Nephron (organoid): Measurements from ENCODE around the gene LRRTM2.

Experiments
- H3K27ac Mint-ChIP-seq, 3 experiments: 2 replicates each; pipeline ENCODE4 v1.8.0; 2020; ENCODE audit warnings: mixed read lengths in 3 of 3, mild to moderate bottlenecking in 2 of 3, moderate library complexity in 1 of 3
- H3K27me3 Mint-ChIP-seq: 2 replicates; pipeline ENCODE4 v1.8.0; 2021; ENCODE audit warnings: low read depth, mild to moderate bottlenecking, moderate library complexity, mixed read lengths
- H3K36me3 Mint-ChIP-seq: 2 replicates; pipeline ENCODE4 v1.8.0; 2020; ENCODE audit warnings: low read depth, mixed read lengths
- H3K4me1 Mint-ChIP-seq: 2 replicates; pipeline ENCODE4 v1.8.0; 2020; ENCODE audit warnings: mixed read lengths
- H3K4me3 Mint-ChIP-seq, 3 experiments: 2 replicates each; pipeline ENCODE4 v1.8.0; 2020; ENCODE audit warnings: mild to moderate bottlenecking in 3 of 3, mixed read lengths in 3 of 3, moderate library complexity in 2 of 3
- H3K9me3 Mint-ChIP-seq: 2 replicates; pipeline ENCODE4 v1.8.0; 2020; ENCODE audit warnings: mixed read lengths
- CTCF ChIP-seq, 3 experiments: fragments of 200-600 bp; sonication (generic); IDR thresholded peaks; one replicate each; pipeline ENCODE4 v1.5.0; 2021; ENCODE audit warnings: antibody characterized with exemption in 3 of 3; ENCODE audit not compliant: unreplicated experiment in 3 of 3

Gene LRRTM2

GRCh38 chr5:138878437-138879235 lies 3.5 kb upstream of the LRRTM2 start:
- TF ChIP-seq CTCF (IDR thresholded peaks at IDR 0.05; ENCODE audit: unreplicated experiment in 3 of 3) = no peak
- H3K4me3 Mint-ChIP-seq = no peak overlapping the region
- H3K27me3 Mint-ChIP-seq = no peaks in the 10 kb centered on the region
- H3K36me3 Mint-ChIP-seq = peaks cover 28% of the 10 kb centered on the region
- H3K4me1 Mint-ChIP-seq = peaks cover 41% of the 10 kb centered on the region
- H3K27ac Mint-ChIP-seq = no peak overlapping the region
- no peaks in the 10 kb centered on the region for H3K9me3 Mint-ChIP-seq

DNA sequence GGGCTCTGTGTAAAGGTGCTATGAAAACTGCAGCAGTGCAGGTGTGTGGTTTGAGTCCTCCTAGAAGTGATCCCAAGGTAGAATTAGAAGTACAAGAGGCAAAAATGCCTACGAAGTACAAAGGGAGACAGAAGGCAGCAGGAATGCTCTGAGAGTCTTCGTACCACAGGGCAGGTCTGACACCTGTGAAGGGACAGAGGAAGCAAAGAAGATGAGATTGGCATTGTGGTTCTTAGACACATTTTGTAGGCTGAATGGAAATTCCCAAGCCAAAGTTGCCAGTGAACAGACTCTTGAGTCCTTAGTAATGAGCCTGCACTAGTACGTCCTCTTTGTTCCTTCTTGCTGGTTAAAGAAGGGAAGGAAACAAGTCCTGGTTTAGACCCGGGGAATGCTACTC lies 1.7 kb upstream of the LRRTM2 start:
- peaks cover 24% of the 10 kb centered on the region for H3K36me3 Mint-ChIP-seq
- H3K9me3 Mint-ChIP-seq = no peaks in the 10 kb centered on the region
- TF ChIP-seq CTCF (IDR thresholded peaks at IDR 0.05; ENCODE audit: unreplicated experiment in 3 of 3) = no peak
- no peaks in the 10 kb centered on the region for H3K27me3 Mint-ChIP-seq
- H3K27ac Mint-ChIP-seq = no peak overlapping the region
- H3K4me1 Mint-ChIP-seq = peaks cover 53% of the 10 kb centered on the region
- H3K4me3 Mint-ChIP-seq = no peak overlapping the region

- no peaks in the 10 kb centered on the region for H3K27me3 Mint-ChIP-seq
- no peaks in the 10 kb centered on the region for H3K9me3 Mint-ChIP-seq
- H3K4me3 Mint-ChIP-seq = no peak overlapping the region
- H3K4me1 Mint-ChIP-seq = peaks cover 56% of the 10 kb centered on the region
- H3K36me3 Mint-ChIP-seq = peaks cover 23% of the 10 kb centered on the region
- no peak for TF ChIP-seq CTCF (IDR thresholded peaks at IDR 0.05; ENCODE audit: unreplicated experiment in 3 of 3)
- peak overlapping the region; percentile 22 to 87 (median 62) for H3K27ac Mint-ChIP-seq
Observed at GRCh38 chr5:138875946-138876345, 811 bp upstream of the LRRTM2 start.

DNA sequence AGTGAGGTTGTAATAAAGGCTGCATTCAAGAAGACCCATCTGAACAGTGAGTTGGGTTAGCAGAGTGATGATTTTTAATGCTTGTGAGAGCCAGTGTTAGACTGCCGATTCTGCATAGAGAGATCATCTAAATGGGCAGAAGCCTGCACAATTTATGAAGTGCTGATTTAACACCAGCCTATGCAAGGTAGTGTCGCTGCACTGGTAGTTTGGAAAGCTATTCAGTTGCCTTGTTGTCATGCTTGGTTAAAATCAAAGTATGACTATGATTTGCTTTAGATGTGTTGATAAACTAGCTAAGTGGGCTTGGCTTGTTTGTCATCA lies 379 bp upstream of the LRRTM2 start:
- Mint-ChIP-seq H3K36me3 (peaks cover 19% of the 10 kb centered on the region), H3K9me3 (no peaks in the 10 kb centered on the region), H3K4me3 (peak overlapping the region in 1 of 3 experiments; percentile 77), H3K4me1 (peaks cover 56% of the 10 kb centered on the region), H3K27ac (peak overlapping the region; percentile 62 to 87 (median 62)), H3K27me3 (no peaks in the 10 kb centered on the region)
- no peak for TF ChIP-seq CTCF (IDR thresholded peaks at IDR 0.05; ENCODE audit: unreplicated experiment in 3 of 3)

DNA sequence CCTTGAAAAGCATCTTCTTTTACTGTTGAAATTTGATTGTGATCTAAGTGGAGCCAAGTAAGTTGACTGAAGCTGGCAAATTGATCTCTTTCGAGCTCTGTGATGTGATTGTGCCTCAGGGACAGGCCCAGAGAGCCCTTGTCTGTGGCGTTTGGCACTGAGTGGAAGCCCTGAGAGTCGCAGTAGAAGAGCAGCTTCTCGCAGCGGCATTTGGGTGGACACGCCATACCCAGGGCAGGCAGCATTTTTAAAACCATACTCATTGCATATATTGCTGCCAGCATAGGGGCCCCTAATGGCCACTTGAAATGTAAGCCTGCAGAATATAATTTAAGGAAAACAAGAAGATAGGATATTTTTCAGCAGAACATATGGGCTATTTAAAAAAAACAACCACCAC lies 894 bp downstream of the LRRTM2 start:
- H3K36me3 Mint-ChIP-seq = peaks cover 15% of the 10 kb centered on the region
- H3K27ac Mint-ChIP-seq = peak overlapping the region; percentile 23 to 72 (median 36)
- H3K9me3 Mint-ChIP-seq = no peaks in the 10 kb centered on the region
- TF ChIP-seq CTCF (IDR thresholded peaks at IDR 0.05; ENCODE audit: unreplicated experiment in 3 of 3) = no peak
- H3K27me3 Mint-ChIP-seq = no peaks in the 10 kb centered on the region
- peaks cover 66% of the 10 kb centered on the region for H3K4me1 Mint-ChIP-seq
- peak overlapping the region; percentile 30 to 68 (median 42) for H3K4me3 Mint-ChIP-seq
